Smooth muscle cell (in vitro differentiated cells): ENCODE results near the gene B4GALNT2. TPM values are rescaled to one million over a fixed set of nuclear protein-coding genes. Genes with fewer than 3 reads are reported as not detected.

ENCODE experiments used
- DNase-seq: peaks from one replicate; lab custom pipeline; 2025; ENCODE audit not compliant: unreplicated experiment; lab: John Stamatoyannopoulos, UW
- H2AFZ ChIP-seq: fragments of 200-600 bp; sonication (generic); 2 replicates; pipeline ENCODE4 v1.6.0; 2016; ENCODE audit warnings: antibody characterized with exemption, low read depth, mild to moderate bottlenecking
- H3F3A ChIP-seq: fragments of 200-600 bp; sonication (generic); 2 replicates; pipeline ENCODE4 v1.6.0; 2017; ENCODE audit warnings: antibody characterized with exemption, low read depth
- H3K27ac ChIP-seq: fragments of 200-600 bp; sonication (generic); 2 replicates; pipeline ENCODE4 v1.5.1; 2016; ENCODE audit warnings: low read depth, mild to moderate bottlenecking
- H3K27me3 ChIP-seq: fragments of 200-600 bp; sonication (generic); 2 replicates; pipeline ENCODE4 v1.6.1; 2016; ENCODE audit warnings: low read depth, mild to moderate bottlenecking
- H3K36me3 ChIP-seq: fragments of 200-600 bp; sonication (generic); 2 replicates; pipeline ENCODE4 v1.5.1; 2016; ENCODE audit warnings: low read depth
- H3K4me1 ChIP-seq: fragments of 200-600 bp; sonication (generic); 2 replicates; pipeline ENCODE4 v1.5.1; 2016; ENCODE audit warnings: low read depth
- H3K4me2 ChIP-seq: fragments of 200-600 bp; sonication (generic); 2 replicates; pipeline ENCODE4 v1.6.0; 2016; ENCODE audit warnings: mild to moderate bottlenecking
- H3K4me3 ChIP-seq: fragments of 200-600 bp; sonication (generic); 2 replicates; pipeline ENCODE4 v1.5.1; 2016; ENCODE audit warnings: mild to moderate bottlenecking
- H3K79me2 ChIP-seq: fragments of 200-600 bp; sonication (generic); 2 replicates; pipeline ENCODE4 v1.6.0; 2016; ENCODE audit warnings: low read depth, mild to moderate bottlenecking
- H3K9ac ChIP-seq: fragments of 200-600 bp; sonication (generic); 2 replicates; pipeline ENCODE4 v1.6.0; 2016; ENCODE audit warnings: low read depth
- H3K9me3 ChIP-seq: fragments of 200-600 bp; sonication (generic); replicated peaks from 2 replicates; pipeline ENCODE4 v1.5.1; 2016; ENCODE audit warnings: low read depth
- H4K20me1 ChIP-seq: fragments of 200-600 bp; sonication (generic); 2 replicates; pipeline ENCODE4 v1.6.0; 2016; ENCODE audit warnings: low read depth
- WGBS: methylation state at CpG from one replicate; pipeline ENCODE4 v1.1.7; 2016; ENCODE audit warnings: low lambda C conversion rate; 5-methylcytosine and 5-hydroxymethylcytosine counted together
- polyA plus RNA-seq: library from polyadenylated mRNA; unstranded; fragments of >200 nt; fragmentation: Nextera tagmentation; extraction: Ambion mirVana; gene quantifications from 2 replicates; pipeline ENCODE4 v1.2.1, GENCODE V29; 2016
- total RNA-seq: library from RNA; depleted of rRNA; stranded (reverse); fragments of >200 nt; gene quantifications from 2 replicates; pipeline ENCODE4 v1.2.3, GENCODE V29; 2014
- TF ChIP-seq, protein P1 (sequence below): fragments of 200-600 bp; sonication (generic); IDR thresholded peaks from 2 replicates; pipeline ENCODE4 v1.5.1; 2017; ENCODE audit warnings: borderline replicate concordance, mild to moderate bottlenecking, antibody characterized with exemption; ENCODE audit not compliant: insufficient read depth, poor library complexity, severe bottlenecking

Gene B4GALNT2
- total and polyA plus RNA-seq, 2 experiments from 2014 or later: 0.11 to 0.13 TPM

DNA sequence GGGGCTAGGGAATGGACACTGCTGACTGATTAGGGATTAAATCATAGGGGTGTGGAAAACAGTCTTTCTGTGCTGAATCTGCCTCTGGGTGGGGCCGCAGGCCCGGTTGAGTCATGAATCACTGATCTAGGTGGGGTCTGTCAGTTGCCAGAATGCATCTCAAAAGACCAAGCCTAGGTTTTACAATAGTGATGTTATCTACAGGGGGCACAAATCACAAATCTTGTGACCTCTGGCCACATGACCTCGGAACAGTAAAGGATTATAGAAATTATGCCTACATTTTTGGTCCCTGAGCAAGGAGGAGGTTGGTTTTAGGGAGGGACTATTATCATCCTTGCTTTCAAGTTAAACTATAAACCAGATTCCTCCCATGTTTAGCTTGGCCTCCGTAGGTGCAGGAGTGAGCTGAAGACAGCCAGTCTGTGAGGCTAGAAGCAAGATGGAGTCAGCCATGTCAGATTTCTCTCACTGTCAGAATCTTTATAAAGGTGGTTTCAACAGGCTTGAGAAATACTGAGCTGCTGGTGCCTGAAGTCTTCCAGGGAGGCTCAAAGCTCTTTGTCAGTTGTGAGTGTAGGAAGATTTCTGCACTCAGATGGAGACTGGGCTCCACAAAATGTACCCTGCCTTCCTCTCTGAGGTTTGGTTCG, 64.9 kb downstream of the B4GALNT2 start:
- no peak overlapping the region for H3K4me2 ChIP-seq
- WGBS: 66% methylated on average over 5 of the region's 5 CpGs
- no peaks in the 10 kb centered on the region for H4K20me1 ChIP-seq
- H3K9ac ChIP-seq: no peak overlapping the region
- H3K36me3 ChIP-seq: no peaks in the 10 kb centered on the region
- no peak overlapping the region for H3K4me3 ChIP-seq
- no peak overlapping the region for H3K27ac ChIP-seq
- no peaks in the 10 kb centered on the region for H3K79me2 ChIP-seq
- TF ChIP-seq, protein P1, sequence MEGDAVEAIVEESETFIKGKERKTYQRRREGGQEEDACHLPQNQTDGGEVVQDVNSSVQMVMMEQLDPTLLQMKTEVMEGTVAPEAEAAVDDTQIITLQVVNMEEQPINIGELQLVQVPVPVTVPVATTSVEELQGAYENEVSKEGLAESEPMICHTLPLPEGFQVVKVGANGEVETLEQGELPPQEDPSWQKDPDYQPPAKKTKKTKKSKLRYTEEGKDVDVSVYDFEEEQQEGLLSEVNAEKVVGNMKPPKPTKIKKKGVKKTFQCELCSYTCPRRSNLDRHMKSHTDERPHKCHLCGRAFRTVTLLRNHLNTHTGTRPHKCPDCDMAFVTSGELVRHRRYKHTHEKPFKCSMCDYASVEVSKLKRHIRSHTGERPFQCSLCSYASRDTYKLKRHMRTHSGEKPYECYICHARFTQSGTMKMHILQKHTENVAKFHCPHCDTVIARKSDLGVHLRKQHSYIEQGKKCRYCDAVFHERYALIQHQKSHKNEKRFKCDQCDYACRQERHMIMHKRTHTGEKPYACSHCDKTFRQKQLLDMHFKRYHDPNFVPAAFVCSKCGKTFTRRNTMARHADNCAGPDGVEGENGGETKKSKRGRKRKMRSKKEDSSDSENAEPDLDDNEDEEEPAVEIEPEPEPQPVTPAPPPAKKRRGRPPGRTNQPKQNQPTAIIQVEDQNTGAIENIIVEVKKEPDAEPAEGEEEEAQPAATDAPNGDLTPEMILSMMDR: no peak
- peak overlapping the region; percentile 36 for H2AFZ ChIP-seq
- no peaks in the 10 kb centered on the region for H3K27me3 ChIP-seq
- H3K9me3 ChIP-seq: no peaks in the 10 kb centered on the region
- no peak for DNase-seq
- H3K4me1 ChIP-seq: no peaks in the 10 kb centered on the region
- peaks cover 10% of the 10 kb centered on the region for H3F3A ChIP-seq

DNA sequence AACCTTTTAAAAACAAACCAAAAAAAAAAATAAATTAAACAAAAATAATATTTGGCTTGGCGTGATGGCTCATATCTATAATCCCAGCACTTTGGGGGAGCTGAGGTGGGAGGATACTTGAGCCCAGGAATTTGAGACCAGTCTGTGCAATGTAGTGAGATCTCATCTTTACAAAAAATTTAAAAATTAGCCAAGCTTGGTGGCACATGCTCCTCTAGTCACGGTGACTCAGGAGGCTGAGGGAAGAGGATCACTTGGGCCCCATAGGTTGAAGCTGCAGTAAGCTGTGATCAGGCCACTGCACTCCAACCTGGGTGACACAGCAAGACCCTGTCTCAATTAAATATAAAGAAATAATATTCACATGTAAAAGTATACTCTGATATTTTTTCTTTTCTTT, 65.6 kb downstream of the B4GALNT2 start:
- H3K79me2 ChIP-seq: no peaks in the 10 kb centered on the region
- H3K4me1 ChIP-seq: no peaks in the 10 kb centered on the region

DNA sequence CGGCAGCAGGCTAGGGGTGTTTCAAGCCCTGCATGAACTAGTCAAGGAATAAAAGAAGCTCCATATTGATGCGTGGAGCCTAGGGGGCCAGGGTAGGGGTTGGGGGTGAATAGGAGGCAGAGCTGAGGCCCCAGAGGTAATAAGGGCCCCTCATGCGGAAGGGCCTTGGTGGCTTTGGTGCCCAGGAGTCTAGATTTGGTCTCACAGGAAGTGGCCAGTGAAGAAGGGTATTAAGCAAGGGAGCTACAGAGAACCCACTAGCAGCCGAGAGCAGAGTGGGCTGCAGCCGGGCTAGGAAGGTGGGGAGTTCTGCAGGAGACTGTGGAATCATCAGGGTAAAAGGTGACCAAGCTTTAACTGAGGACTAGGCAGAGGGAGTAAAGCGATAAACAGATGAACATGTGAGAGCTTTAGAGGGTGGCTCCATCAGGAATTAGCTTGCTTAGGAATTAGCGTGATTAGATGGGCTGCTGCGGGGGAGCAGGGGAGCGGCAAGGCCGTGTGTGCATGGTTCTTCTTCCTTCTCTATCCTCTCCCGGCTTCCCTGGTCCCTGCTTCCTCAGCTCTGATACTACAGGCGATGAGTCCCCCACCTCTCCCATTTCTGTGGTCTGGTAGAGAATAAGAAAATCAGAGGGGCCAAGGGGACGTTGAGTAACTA, 68.0 kb downstream of the B4GALNT2 start:
- H3K79me2 ChIP-seq: no peaks in the 10 kb centered on the region
- no peaks in the 10 kb centered on the region for H4K20me1 ChIP-seq
- DNase-seq: no peak
- H3K9me3 ChIP-seq: no peaks in the 10 kb centered on the region
- H3K27ac ChIP-seq: no peak overlapping the region
- H3F3A ChIP-seq: no peaks in the 10 kb centered on the region
- H3K9ac ChIP-seq: no peak overlapping the region
- WGBS: 90% methylated on average over 13 of the region's 13 CpGs
- no peak overlapping the region for H3K4me2 ChIP-seq
- no peak overlapping the region for H2AFZ ChIP-seq
- H3K27me3 ChIP-seq: no peaks in the 10 kb centered on the region
- no peak overlapping the region for H3K4me3 ChIP-seq
- TF ChIP-seq, protein P1: no peak
- H3K36me3 ChIP-seq: no peaks in the 10 kb centered on the region
- no peaks in the 10 kb centered on the region for H3K4me1 ChIP-seq

More for the DNA sequence above, 65.6 kb downstream of the B4GALNT2 start:
- no peak overlapping the region for H3K27ac ChIP-seq
- no peak overlapping the region for H2AFZ ChIP-seq
- no peak for DNase-seq
- H3F3A ChIP-seq: peaks cover 8% of the 10 kb centered on the region
- H3K9ac ChIP-seq: no peak overlapping the region
- H3K4me3 ChIP-seq: no peak overlapping the region
- H3K36me3 ChIP-seq: no peaks in the 10 kb centered on the region
- TF ChIP-seq, protein P1: no peak
- no peaks in the 10 kb centered on the region for H3K9me3 ChIP-seq
- 97% methylated on average over 2 of the region's 2 CpGs for WGBS
- H3K27me3 ChIP-seq: no peaks in the 10 kb centered on the region
- no peaks in the 10 kb centered on the region for H4K20me1 ChIP-seq
- no peak overlapping the region for H3K4me2 ChIP-seq
